ENCODE measurements around the gene DESI1.

GRCh38 chr22:41664490-41664889, 43.6 kb upstream of the DESI1 start:
- TF ChIP-seq CTCF (IDR thresholded peaks at IDR 0.05; ENCODE audit: insufficient read depth, low read length, poor library complexity, severe bottlenecking) (no peak), EZH2phosphoT487 (conservative IDR thresholded peaks at IDR 0.05; ENCODE audit: low read length) (no peak)
